Activated T-helper 1 cell treated with anti-CD3 and anti-CD28 coated beads, Interleukin-2, amount 50 U/mL, for 16 hours (primary cell): ENCODE measurements around the gene RUNX3.

Experiments
- DNase-seq, 2 donors: peaks; one replicate each; pipeline ENCODE4 v3.0.0-alpha.2; 2020; ENCODE audit warnings: low read depth in 1 of 2, low spot score in 1 of 2

Gene RUNX3

DNA sequence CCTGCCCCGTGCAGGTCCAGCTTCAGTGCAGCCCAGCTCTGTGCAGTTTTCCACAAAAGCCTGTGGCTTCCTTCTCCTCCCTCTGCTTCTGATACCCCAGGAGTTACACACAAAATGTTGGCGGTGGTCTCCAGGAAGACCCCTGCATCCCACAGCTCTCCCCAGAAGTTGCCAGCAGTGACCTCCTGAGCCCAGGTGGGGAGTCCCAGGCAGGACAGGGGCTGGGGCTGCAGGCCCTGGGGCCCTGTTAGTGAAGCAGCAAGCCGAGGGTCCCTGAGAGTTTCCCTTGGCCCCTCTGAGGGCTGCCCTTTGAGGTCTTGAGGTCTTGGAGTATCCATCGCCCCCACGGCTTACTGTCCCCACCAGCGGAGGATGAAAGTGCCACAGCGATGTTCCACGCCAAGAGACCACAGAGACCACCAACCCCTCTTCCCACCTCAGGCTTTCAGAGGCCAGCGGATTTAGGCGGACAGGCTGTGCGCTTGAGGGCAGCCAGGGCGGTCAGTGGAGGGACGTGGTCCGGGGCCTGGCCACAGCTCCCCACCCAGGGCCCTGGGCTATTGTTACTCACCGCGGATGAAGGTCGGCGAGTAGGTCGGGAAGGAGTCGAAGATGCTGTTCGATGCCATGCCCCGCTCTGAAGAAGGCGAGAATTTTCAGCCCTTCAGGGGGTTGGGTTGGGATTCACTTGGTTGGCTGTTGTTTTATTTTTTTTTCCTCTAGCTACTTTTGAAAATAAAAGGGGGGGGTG lies 34.0 kb upstream of the RUNX3 start:
- no peak for DNase-seq

DNA sequence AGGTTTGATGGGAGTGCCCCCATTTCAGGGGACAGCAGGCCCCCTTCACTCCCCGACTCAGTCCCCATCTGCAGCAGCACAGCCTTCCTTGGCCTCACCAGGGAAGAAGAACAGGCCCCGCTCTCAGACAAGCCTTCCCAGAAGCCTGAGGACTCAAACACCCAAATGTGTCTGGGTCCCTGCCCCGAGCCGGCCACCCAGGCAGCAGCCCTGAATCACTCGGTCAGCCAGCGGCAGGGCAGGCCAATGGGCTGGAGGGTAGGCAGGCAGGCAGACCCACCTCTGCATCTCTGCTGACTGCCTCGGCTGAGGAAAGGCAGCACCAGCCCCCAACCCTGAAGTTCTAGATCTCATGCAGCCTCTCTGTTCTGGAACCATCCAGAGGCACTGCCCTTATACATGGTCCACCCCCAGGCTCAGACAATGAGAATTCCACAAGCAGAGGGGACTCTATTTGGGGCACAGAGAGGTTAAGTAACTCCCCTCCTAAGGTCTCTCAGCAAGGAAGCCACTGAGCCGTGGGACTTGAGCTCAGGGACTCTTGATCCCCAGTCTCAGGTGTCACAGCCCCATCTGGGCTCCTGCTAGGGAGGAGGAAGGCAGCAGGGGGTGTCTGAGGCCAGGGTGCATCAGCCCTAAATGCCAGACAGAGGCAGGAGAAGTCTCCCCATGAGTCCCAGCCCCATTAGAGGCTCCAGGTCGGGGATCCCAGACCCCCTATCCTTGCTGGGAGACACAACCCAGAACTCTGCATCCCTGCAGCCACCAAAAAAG lies 33.2 kb upstream of the RUNX3 start:
- no peak for DNase-seq

DNA sequence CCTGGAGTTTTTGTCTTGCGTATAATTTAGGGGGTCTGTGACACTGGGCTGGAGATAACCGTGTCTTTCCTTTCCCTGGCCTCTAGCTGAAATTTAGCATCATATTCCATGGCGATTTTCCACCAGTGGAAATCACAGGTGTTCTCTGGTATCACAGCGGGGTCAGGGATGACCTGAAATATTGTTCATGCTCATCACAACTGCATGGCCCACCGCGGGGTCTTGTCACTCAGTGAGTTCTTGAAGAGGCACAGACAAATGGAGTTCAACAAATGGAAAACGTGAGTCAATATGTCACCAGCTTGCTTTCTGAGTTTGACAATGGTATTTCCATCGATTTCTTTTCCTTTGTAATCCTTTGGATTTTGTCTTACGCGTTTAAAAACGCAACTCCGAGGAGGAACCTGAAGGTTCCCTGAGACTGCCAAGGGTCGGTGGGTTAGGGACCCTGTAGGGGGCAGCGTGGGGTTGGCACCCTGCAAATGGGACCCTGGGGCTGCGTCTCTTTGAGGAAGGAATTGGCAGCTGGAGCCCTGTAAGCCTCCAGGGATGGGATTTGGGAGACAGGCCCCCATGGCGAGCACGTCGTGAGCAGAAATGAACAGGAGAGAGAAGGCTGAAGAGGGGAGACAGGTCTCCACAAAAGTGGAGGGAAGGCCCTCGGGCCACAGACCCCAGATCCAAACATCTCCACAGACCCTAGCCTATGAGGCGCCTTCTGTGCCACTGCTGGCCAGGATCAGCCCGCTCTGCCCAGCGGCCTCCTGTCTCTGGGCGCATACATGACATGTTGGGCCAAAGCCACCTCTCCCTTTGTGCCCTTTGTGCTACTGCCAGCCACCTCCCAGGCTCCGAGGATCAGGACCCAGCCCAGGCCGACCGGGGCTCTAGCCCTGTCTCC lies 32.1 kb upstream of the RUNX3 start:
- no peak for DNase-seq

GRCh38 chr1:24961334-24961733 lies 31.3 kb upstream of the RUNX3 start:
- DNase-seq, result no peak

DNA sequence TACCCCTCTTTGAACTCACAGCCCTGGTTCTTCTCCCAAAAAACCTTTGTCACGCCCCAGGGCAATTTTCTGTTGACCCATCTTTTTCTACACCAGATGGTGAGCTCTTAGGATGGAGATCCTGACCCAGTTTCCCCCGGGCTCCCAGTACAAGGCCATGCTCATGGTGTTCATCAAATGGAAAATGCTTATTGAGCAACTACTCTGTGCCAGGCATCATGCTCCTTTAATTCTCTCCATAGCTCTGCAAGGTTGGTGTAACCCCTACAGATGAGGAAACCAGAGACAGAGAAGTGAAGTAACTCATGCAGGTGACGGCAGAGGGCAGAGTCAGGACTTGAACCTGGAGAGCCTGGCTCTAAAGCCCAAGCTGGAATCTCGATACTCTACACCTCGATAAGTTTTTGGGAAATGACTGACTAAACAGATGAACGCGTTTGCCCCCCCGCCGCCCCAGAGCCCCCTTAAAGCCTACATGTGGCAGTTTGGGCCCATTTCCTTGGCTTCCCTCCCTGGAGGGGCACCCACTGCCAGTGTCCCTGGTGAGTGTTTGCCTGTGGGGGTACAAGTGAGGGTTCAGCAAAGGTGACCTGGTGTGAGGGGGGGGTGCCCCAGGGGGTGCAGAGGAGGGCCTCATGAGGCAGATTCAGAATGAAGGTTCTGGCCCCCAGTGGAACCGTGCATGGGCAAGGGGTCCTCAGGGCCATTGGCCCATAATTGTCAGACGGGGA lies 30.2 kb upstream of the RUNX3 start:
- no peak for DNase-seq

- DNase-seq, result no peak
Measured at GRCh38 chr1:24959623-24959975, 29.5 kb upstream of the RUNX3 start.

DNA sequence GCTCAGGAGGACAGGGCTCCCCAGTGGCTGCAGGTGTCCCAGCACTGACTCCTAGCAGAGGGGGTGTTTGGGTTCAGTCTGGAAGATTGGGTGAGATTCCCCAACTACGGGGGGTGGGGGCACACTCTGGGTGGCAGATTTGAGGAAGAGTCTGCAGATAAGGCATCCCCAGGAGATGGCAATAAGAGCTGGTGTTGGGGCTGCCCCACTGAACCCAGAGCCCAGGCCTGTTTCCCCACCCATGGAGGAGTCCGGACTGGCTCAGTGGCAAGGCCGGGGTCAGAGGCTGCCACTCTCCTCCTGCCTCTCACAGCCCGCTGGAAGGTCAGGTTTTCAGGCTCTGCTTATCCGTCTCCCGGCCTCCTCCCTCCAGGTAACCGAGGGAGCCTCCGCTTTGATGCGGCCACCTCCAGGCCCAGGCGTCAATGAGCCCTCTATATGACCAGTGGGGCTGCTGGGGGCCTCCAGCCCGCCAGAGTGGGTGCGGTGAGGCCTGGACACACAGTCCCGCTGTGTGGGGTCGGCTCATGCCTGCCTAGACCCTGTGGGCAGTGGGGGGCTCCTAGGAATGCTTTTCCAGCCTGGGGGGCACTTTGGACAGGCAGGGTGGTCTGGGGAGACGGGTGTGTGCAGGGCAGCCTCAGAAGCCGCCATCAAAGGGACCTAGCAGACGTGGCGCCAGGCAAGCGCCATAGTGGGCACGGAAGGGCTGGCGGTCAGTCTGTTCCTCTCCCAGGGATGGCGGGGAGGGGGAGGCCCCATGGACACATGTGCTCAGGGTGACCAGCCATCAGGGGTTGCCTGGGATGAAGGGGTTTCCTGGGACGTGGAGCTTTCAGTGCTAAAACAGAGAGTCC lies 28.9 kb upstream of the RUNX3 start:
- DNase-seq, result no peak

- DNase-seq, result no peak
Measured at GRCh38 chr1:24957808-24958752, 28.0 kb upstream of the RUNX3 start.

GRCh38 chr1:24957016-24957807 lies 27.1 kb upstream of the RUNX3 start:
- DNase-seq, result no peak

GRCh38 chr1:24955779-24956365 lies 25.8 kb upstream of the RUNX3 start:
- no peak for DNase-seq

DNA sequence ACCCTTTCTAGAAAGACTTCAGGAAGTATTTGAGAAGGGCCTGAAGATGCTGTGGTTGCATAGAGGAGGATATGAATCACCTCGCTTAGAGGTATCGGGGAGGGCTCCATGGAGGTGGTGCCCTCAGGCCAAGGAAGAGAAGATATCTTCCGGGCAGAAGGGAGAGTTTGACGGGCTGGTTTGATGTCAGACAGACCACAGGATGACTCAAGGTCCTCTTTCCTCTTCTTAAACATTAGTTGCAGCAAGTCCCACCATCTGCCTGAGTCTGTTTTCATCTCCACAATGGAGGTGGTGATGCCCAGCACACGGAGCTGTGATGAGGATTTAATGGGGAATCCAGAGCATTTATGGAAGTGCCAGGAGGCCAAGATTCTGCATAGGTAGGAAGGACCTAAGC lies 25.1 kb upstream of the RUNX3 start:
- DNase-seq, result peak; percentile 29 to 57

GRCh38 chr1:24954631-24955030 lies 24.6 kb upstream of the RUNX3 start:
- no peak for DNase-seq

GRCh38 chr1:24954022-24954421 lies 23.9 kb upstream of the RUNX3 start:
- no peak for DNase-seq

- no peak for DNase-seq
Measured at GRCh38 chr1:24952413-24952841, 22.4 kb upstream of the RUNX3 start.

DNA sequence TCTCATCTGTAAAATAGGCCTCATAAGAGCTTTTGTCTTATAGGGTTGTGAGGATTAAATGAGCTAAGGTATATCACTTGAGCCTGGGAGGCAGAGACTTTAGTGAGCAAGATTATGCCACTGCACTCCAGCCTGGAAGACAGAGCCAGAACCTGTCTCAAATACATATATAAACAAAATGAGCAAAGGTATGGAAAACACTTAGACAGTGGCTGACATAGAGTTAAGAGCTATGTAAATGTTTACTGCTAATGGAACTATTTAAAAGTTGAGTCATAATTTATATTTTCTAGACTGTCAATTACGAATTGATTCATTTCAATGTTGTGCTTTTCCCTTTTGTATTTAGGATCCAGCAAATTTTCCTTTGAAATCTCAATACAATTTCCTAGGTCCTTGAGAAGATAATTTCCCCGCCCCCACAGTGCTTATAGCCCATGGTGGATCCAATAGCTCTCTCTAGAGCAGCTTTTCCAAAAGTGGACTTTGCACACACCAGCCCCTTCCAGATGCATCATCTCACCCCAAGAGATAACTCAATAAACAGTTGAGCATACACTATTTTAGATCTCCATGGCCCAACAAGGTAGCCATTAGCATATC lies 21.8 kb upstream of the RUNX3 start:
- DNase-seq, result no peak

GRCh38 chr1:24951337-24951736 lies 21.3 kb upstream of the RUNX3 start:
- no peak for DNase-seq

DNA sequence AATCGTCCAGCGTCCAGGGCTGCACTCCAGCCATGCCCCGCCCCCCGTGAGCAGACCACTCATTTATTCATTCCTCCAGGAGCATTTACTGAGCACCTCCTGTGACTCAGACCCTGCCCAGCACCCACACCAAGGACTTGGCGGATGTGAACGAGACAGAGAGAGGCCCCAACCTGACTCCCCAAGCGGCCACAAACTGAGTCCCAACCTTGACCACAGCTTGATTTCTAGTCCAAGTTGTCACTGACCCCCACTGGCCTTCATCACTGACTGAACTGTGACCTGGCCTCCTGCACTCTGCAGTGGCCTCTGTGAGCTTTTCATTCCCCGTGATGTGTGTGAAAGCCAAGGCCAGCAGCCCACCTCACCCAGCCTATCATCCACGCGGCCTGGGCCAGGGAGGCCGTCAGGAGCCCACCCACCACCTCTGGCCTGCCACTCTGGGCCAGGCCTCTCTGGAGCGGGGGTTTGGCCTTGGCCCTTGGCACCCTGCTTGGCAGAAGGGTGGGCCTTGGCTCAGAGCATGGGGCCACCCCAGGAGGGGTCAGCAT lies 19.3 kb upstream of the RUNX3 start:
- no peak for DNase-seq
